ENCODE data around the gene COPE. TPM values are rescaled to one million over a fixed set of nuclear protein-coding genes. Genes with fewer than 3 reads are reported as not detected.

COPE gene
- total RNA-seq, 1 donor from 2014 or later, result 145 TPM

- DNase-seq (ENCODE audit: low read depth in 2 of 2), result peak in 1 of 2 donors; percentile 50
These were observed 50.7 kb downstream of the COPE start for GRCh38 chr19:18868380-18869022.

GRCh38 chr19:18867751-18868150 lies 51.4 kb downstream of the COPE start:
- DNase-seq (ENCODE audit: low read depth in 2 of 2), result no peak

- DNase-seq (ENCODE audit: low read depth in 2 of 2), result no peak
These were observed 52.0 kb downstream of the COPE start for GRCh38 chr19:18867199-18867598.

- no peak for DNase-seq (ENCODE audit: low read depth in 2 of 2)
These were observed 52.4 kb downstream of the COPE start for GRCh38 chr19:18866800-18867123.

- peak; percentile 70 to 80 for DNase-seq (ENCODE audit: low read depth in 2 of 2)
These were observed 53.0 kb downstream of the COPE start for GRCh38 chr19:18865973-18866799.

GRCh38 chr19:18865106-18865972 lies 53.8 kb downstream of the COPE start:
- no peak for DNase-seq (ENCODE audit: low read depth in 2 of 2)

GRCh38 chr19:18863843-18864362 lies 55.3 kb downstream of the COPE start:
- no peak for DNase-seq (ENCODE audit: low read depth in 2 of 2)

- DNase-seq (ENCODE audit: low read depth in 2 of 2), result no peak
These were observed 56.0 kb downstream of the COPE start for GRCh38 chr19:18862976-18863842.

GRCh38 chr19:18861917-18862316 lies 57.3 kb downstream of the COPE start:
- DNase-seq (ENCODE audit: low read depth in 2 of 2), result no peak

- DNase-seq (ENCODE audit: low read depth in 2 of 2), result no peak
These were observed 58.0 kb downstream of the COPE start for GRCh38 chr19:18861235-18861634.

GRCh38 chr19:18860725-18861124 lies 58.5 kb downstream of the COPE start:
- no peak for DNase-seq (ENCODE audit: low read depth in 2 of 2)

GRCh38 chr19:18860302-18860700 lies 58.9 kb downstream of the COPE start:
- no peak for DNase-seq (ENCODE audit: low read depth in 2 of 2)

GRCh38 chr19:18859676-18860301 lies 59.4 kb downstream of the COPE start:
- DNase-seq (ENCODE audit: low read depth in 2 of 2), result peak; percentile 38 to 83

GRCh38 chr19:18858906-18859646 lies 60.1 kb downstream of the COPE start:
- peak in 1 of 2 donors; percentile 71 for DNase-seq (ENCODE audit: low read depth in 2 of 2)

GRCh38 chr19:18857223-18857622 lies 62.0 kb downstream of the COPE start:
- DNase-seq (ENCODE audit: low read depth in 2 of 2), result no peak

GRCh38 chr19:18856385-18857126 lies 62.6 kb downstream of the COPE start:
- DNase-seq (ENCODE audit: low read depth in 2 of 2), result peak; percentile 49 to 58

- no peak for DNase-seq (ENCODE audit: low read depth in 2 of 2)
These were observed 63.4 kb downstream of the COPE start for GRCh38 chr19:18855647-18856384.

- no peak for DNase-seq (ENCODE audit: low read depth in 2 of 2)
These were observed 64.2 kb downstream of the COPE start for GRCh38 chr19:18854982-18855381.

All from lung microvascular endothelial cell (primary cell).